ENCODE data around the gene ARSB.

DNA sequence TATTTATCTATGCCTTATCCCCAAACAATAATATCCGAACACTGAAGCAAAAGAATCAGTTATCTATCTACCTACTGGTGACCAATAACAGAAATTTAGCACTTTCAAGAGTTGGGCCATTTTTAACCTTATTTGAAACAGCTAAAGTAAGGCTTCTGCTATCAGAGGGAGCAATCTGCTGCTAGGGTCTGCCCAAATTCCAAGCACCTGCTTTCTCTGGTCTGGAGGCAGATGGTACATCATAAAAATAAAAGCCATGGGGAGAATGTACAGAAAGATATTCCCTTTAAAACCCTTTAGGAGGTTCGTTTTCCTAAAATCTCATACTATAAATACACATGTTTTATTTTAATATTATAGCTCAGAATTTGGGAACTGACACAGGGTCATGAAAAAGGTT is 37.7 kb upstream of the ARSB start:
- TF ChIP-seq, protein P1, sequence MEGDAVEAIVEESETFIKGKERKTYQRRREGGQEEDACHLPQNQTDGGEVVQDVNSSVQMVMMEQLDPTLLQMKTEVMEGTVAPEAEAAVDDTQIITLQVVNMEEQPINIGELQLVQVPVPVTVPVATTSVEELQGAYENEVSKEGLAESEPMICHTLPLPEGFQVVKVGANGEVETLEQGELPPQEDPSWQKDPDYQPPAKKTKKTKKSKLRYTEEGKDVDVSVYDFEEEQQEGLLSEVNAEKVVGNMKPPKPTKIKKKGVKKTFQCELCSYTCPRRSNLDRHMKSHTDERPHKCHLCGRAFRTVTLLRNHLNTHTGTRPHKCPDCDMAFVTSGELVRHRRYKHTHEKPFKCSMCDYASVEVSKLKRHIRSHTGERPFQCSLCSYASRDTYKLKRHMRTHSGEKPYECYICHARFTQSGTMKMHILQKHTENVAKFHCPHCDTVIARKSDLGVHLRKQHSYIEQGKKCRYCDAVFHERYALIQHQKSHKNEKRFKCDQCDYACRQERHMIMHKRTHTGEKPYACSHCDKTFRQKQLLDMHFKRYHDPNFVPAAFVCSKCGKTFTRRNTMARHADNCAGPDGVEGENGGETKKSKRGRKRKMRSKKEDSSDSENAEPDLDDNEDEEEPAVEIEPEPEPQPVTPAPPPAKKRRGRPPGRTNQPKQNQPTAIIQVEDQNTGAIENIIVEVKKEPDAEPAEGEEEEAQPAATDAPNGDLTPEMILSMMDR (conservative IDR thresholded peaks at IDR 0.05; ENCODE audit: low read length): no peak
- TF ChIP-seq EZH2phosphoT487 (IDR thresholded peaks at IDR 0.05; ENCODE audit: borderline replicate concordance, low read depth, low read length): no peak

Data from OCI-LY7 (cell line).